Measurements from ENCODE around the gene CYP2D6.
"Not testable (repeated sequence)": the region's sequence is repeated elsewhere in the genome, so short reads cannot be mapped to it uniquely, and the experiment has no call there.

Gene CYP2D6

GRCh38 chr22:42130639-42131431 lies at the start of gene CYP2D6:
Gene CYP2D6 (minus strand): TSS chr22:42130810. CDS start chr22:42130791, 19 bp downstream.
- DNase-seq (ENCODE audit: low read depth, low spot score): not testable (repeated sequence)

GRCh38 chr22:42179616-42180015 lies 49.0 kb upstream of the CYP2D6 start:
- DNase-seq (ENCODE audit: low read depth, low spot score): no peak

GRCh38 chr22:42178910-42179519 lies 48.4 kb upstream of the CYP2D6 start:
- no peak for DNase-seq (ENCODE audit: low read depth, low spot score)

GRCh38 chr22:42177891-42178336 lies 47.3 kb upstream of the CYP2D6 start:
- no peak for DNase-seq (ENCODE audit: low read depth, low spot score)

GRCh38 chr22:42176255-42176915 lies 45.8 kb upstream of the CYP2D6 start:
- no peak for DNase-seq (ENCODE audit: low read depth, low spot score)

- no peak for DNase-seq (ENCODE audit: low read depth, low spot score)
These were observed 43.5 kb upstream of the CYP2D6 start for GRCh38 chr22:42174062-42174461.

- no peak for DNase-seq (ENCODE audit: low read depth, low spot score)
These were observed 42.7 kb upstream of the CYP2D6 start for GRCh38 chr22:42173183-42173926.

- DNase-seq (ENCODE audit: low read depth, low spot score): no peak
These were observed 42.2 kb upstream of the CYP2D6 start for GRCh38 chr22:42172773-42173172.

GRCh38 chr22:42171946-42172719 lies 41.5 kb upstream of the CYP2D6 start:
- DNase-seq (ENCODE audit: low read depth, low spot score): no peak

- no peak for DNase-seq (ENCODE audit: low read depth, low spot score)
These were observed 40.8 kb upstream of the CYP2D6 start for GRCh38 chr22:42171417-42171816.

GRCh38 chr22:42170946-42171345 lies 40.3 kb upstream of the CYP2D6 start:
- no peak for DNase-seq (ENCODE audit: low read depth, low spot score)

- peak; percentile 40 for DNase-seq (ENCODE audit: low read depth, low spot score)
These were observed 38.5 kb upstream of the CYP2D6 start for GRCh38 chr22:42169055-42169469.

GRCh38 chr22:42168476-42168875 lies 37.9 kb upstream of the CYP2D6 start:
- no peak for DNase-seq (ENCODE audit: low read depth, low spot score)

- DNase-seq (ENCODE audit: low read depth, low spot score): no peak
These were observed 36.5 kb upstream of the CYP2D6 start for GRCh38 chr22:42167066-42167465.

GRCh38 chr22:42164901-42165300 lies 34.3 kb upstream of the CYP2D6 start:
- no peak for DNase-seq (ENCODE audit: low read depth, low spot score)

- DNase-seq (ENCODE audit: low read depth, low spot score): no peak
These were observed 32.9 kb upstream of the CYP2D6 start for GRCh38 chr22:42163515-42163914.

GRCh38 chr22:42162728-42163489 lies 32.3 kb upstream of the CYP2D6 start:
- DNase-seq (ENCODE audit: low read depth, low spot score): no peak

GRCh38 chr22:42160830-42161696 lies 30.5 kb upstream of the CYP2D6 start:
- DNase-seq (ENCODE audit: low read depth, low spot score): no peak

- DNase-seq (ENCODE audit: low read depth, low spot score): no peak
These were observed 29.6 kb upstream of the CYP2D6 start for GRCh38 chr22:42160251-42160650.

All from activated naive CD8-positive, alpha-beta T cell treated with anti-CD3 and anti-CD28 coated beads, Interleukin-2, amount 50 U/mL, for 16 hours (primary cell).